HEK293 (cell line): ENCODE results near the gene B4GALT7.

ENCODE experiments used
- CTCF ChIA-PET: fragments of 350-600 bp; formaldehyde crosslinking; extraction: SDS; loops from one replicate; lab custom pipeline; 2021; ENCODE audit warnings: antibody characterized with exemption; lab: Yijun Ruan, JAX
- POLR2A ChIA-PET: fragments of 300-600 bp; formaldehyde crosslinking; extraction: SDS; loops from one replicate; lab custom pipeline; 2020; ENCODE audit warnings: antibody characterized with exemption, inconsistent platforms; lab: Yijun Ruan, JAX
- H3K27ac ChIP-seq: fragments of 200-500 bp; sonication (Bioruptor generic); 2 replicates; pipeline ENCODE4 v1.5.1; 2014; ENCODE audit warnings: low read depth, low read length, control low read depth, inconsistent platforms; ENCODE audit errors: extremely low read depth
- H3K36me3 ChIP-seq, 2 experiments: fragments of 200-500 bp in 1 of 2; sonication (Bioruptor generic) in 1 of 2; 1 replicate in 1 of 2; 2 replicates in 1 of 2; pipeline ENCODE4 v1.5.1; 2014 to 2017; ENCODE audit warnings: inconsistent platforms in 2 of 2, low read length in 2 of 2; ENCODE audit not compliant: control insufficient read depth in 2 of 2, insufficient read depth in 1 of 2
- H3K4me1 ChIP-seq: fragments of 200-500 bp; sonication (Bioruptor generic); 2 replicates; pipeline ENCODE4 v1.5.1; 2014; ENCODE audit warnings: mild to moderate bottlenecking, low read length, inconsistent platforms; ENCODE audit not compliant: control insufficient read depth, insufficient read depth
- H3K4me3 ChIP-seq: 2 replicates; pipeline ENCODE4 v1.5.1; 2011; ENCODE audit warnings: low read depth, mild to moderate bottlenecking, control low read depth, low read length, moderate library complexity
- H3K9me3 ChIP-seq: fragments of 200-500 bp; sonication (Bioruptor generic); 2 replicates; pipeline ENCODE4 v1.5.1; 2014; ENCODE audit warnings: low read depth, low read length, inconsistent platforms; ENCODE audit not compliant: control insufficient read depth, insufficient read depth
- HOXA7 ChIP-seq: sonication (generic); formaldehyde crosslinking; IDR thresholded peaks from 2 replicates; pipeline ENCODE4 v1.8.1; 2022; ENCODE audit warnings: missing genetic modification reagents, borderline replicate concordance
- PRDM6 ChIP-seq: fragments of 450-650 bp; formaldehyde crosslinking; IDR thresholded peaks from 2 replicates; pipeline ENCODE4 v1.5.1; 2017; ENCODE audit warnings: missing biosample characterization, missing genetic modification characterization
- SALL2 ChIP-seq: fragments of 450-650 bp; formaldehyde crosslinking; IDR thresholded peaks from 2 replicates; pipeline ENCODE4 v1.5.0; 2017; ENCODE audit warnings: missing biosample characterization, mild to moderate bottlenecking, missing genetic modification characterization, borderline replicate concordance
- SCRT2 ChIP-seq: fragments of 450-650 bp; formaldehyde crosslinking; IDR thresholded peaks from 2 replicates; pipeline ENCODE4 v1.5.1; 2016; ENCODE audit warnings: missing biosample characterization, missing genetic modification characterization
- ZBTB7A ChIP-seq: fragments of 450-650 bp; formaldehyde crosslinking; IDR thresholded peaks from 2 replicates; pipeline ENCODE4 v1.5.1; 2016; ENCODE audit warnings: low read depth, missing biosample characterization, missing genetic modification characterization
- ZNF112 ChIP-seq: fragments of 450-650 bp; formaldehyde crosslinking; IDR thresholded peaks from 2 replicates; pipeline ENCODE4 v1.5.0; 2017; ENCODE audit warnings: missing biosample characterization, missing genetic modification characterization
- ZNF133 ChIP-seq: fragments of 450-650 bp; formaldehyde crosslinking; IDR thresholded peaks from 2 replicates; pipeline ENCODE4 v1.5.1; 2016; ENCODE audit warnings: missing biosample characterization, missing genetic modification characterization
- ZNF157 ChIP-seq: fragments of 450-650 bp; formaldehyde crosslinking; IDR thresholded peaks from 2 replicates; pipeline ENCODE4 v1.5.1; 2016; ENCODE audit warnings: missing biosample characterization, missing genetic modification characterization
- ZNF18 ChIP-seq: fragments of 450-650 bp; formaldehyde crosslinking; IDR thresholded peaks from 2 replicates; pipeline ENCODE4 v1.5.1; 2016; ENCODE audit warnings: missing biosample characterization, missing genetic modification characterization
- ZNF248 ChIP-seq: fragments of 450-650 bp; formaldehyde crosslinking; IDR thresholded peaks from 2 replicates; pipeline ENCODE4 v1.5.1; 2017; ENCODE audit warnings: missing biosample characterization, missing genetic modification characterization
- ZNF416 ChIP-seq: fragments of 450-650 bp; formaldehyde crosslinking; IDR thresholded peaks from 2 replicates; pipeline ENCODE4 v1.5.1; 2016; ENCODE audit warnings: missing biosample characterization, missing genetic modification characterization
- ZNF530 ChIP-seq: fragments of 450-650 bp; formaldehyde crosslinking; IDR thresholded peaks from 2 replicates; pipeline ENCODE4 v1.5.1; 2016; ENCODE audit warnings: low read depth, missing biosample characterization, missing genetic modification characterization
- ZNF549 ChIP-seq: fragments of 450-650 bp; IDR thresholded peaks from 2 replicates; pipeline ENCODE4 v1.5.1; 2018; ENCODE audit warnings: missing biosample characterization, missing genetic modification characterization, mild to moderate bottlenecking, inconsistent platforms, moderate library complexity
- ZNF571 ChIP-seq: fragments of 450-650 bp; formaldehyde crosslinking; IDR thresholded peaks from 2 replicates; pipeline ENCODE4 v1.5.0; 2017; ENCODE audit warnings: missing biosample characterization, missing genetic modification characterization
- ZNF600 ChIP-seq: fragments of 450-650 bp; formaldehyde crosslinking; IDR thresholded peaks from 2 replicates; pipeline ENCODE4 v1.5.1; 2016; ENCODE audit warnings: missing biosample characterization, missing genetic modification characterization
- ZNF626 ChIP-seq: fragments of 450-650 bp; sonication (Bioruptor Pico); formaldehyde crosslinking; IDR thresholded peaks from 2 replicates; pipeline ENCODE4 v1.5.1; 2018; ENCODE audit warnings: missing biosample characterization, missing genetic modification characterization, inconsistent platforms
- ZNF639 ChIP-seq: fragments of 450-650 bp; formaldehyde crosslinking; IDR thresholded peaks from 2 replicates; pipeline ENCODE4 v1.5.1; 2016; ENCODE audit warnings: missing biosample characterization, missing genetic modification characterization
- ZNF670 ChIP-seq: fragments of 450-650 bp; formaldehyde crosslinking; IDR thresholded peaks from 2 replicates; pipeline ENCODE4 v1.5.1; 2016; ENCODE audit warnings: missing biosample characterization, missing genetic modification characterization, low read depth
- ZNF791 ChIP-seq: fragments of 450-650 bp; formaldehyde crosslinking; IDR thresholded peaks from 2 replicates; pipeline ENCODE4 v1.5.1; 2016; ENCODE audit warnings: missing biosample characterization, missing genetic modification characterization
- ZNF830 ChIP-seq: fragments of 450-650 bp; IDR thresholded peaks from 2 replicates; pipeline ENCODE4 v1.5.0; 2018; ENCODE audit warnings: missing biosample characterization, missing genetic modification characterization, low read depth, mild to moderate bottlenecking, moderate library complexity
- ZSCAN18 ChIP-seq: fragments of 450-650 bp; formaldehyde crosslinking; IDR thresholded peaks from 2 replicates; pipeline ENCODE4 v1.5.1; 2016; ENCODE audit warnings: missing biosample characterization, missing genetic modification characterization
- ZSCAN5A ChIP-seq: fragments of 450-650 bp; formaldehyde crosslinking; IDR thresholded peaks from 2 replicates; pipeline ENCODE4 v1.5.1; 2016; ENCODE audit warnings: missing biosample characterization, missing genetic modification characterization

B4GALT7 gene

GRCh38 chr5:177605667-177606066 is 5.7 kb downstream of the B4GALT7 start:
- TF ChIP-seq ZNF530 (tag by site-specific recombination) (no peak), ZBTB7A (tag by site-specific recombination) (no peak), ZNF571 (tag by site-specific recombination) (no peak), ZNF549 (tag by site-specific recombination) (no peak), SALL2 (tag by site-specific recombination) (no peak)
- TF ChIP-seq, all 188 proteins: peak for 0
- CTCF ChIA-PET: no interaction called here
- Histone ChIP-seq H3K36me3 (peaks cover 0 to 20% of the 10 kb centered on the region in 2 experiments; a peak in 2 of 3 replicates), H3K4me3 (no peak overlapping the region), H3K9me3 (no peaks in the 10 kb centered on the region), H3K4me1 (0 out of 2 replicates have a peak, but pooled peaks cover under 1% of the 10 kb centered on the region), H3K27ac (no peak overlapping the region)
- POLR2A ChIA-PET: no interaction called here

- Histone ChIP-seq H3K4me3 (no peak overlapping the region), H3K27ac (no peak overlapping the region), H3K36me3 (peaks cover 0 to 26% of the 10 kb centered on the region in 2 experiments; a peak in 2 of 3 replicates), H3K4me1 (no peaks in the 10 kb centered on the region), H3K9me3 (no peaks in the 10 kb centered on the region)
- POLR2A ChIA-PET: no interaction called here
- TF ChIP-seq ZNF626 (tag by site-specific recombination): no peak
- no peak for TF ChIP-seq HOXA7
- 0 out of 2 replicates have a peak, but pooled peaks have one; percentile 14 for TF ChIP-seq ZNF600 (tag by site-specific recombination)
- no peak for TF ChIP-seq ZNF112 (tag by site-specific recombination)
- no peak for TF ChIP-seq ZNF791 (tag by site-specific recombination)
- no peak for TF ChIP-seq ZNF830
- TF ChIP-seq ZSCAN18 (tag by site-specific recombination): no peak
- no peak for TF ChIP-seq ZNF248 (tag by site-specific recombination)
- TF ChIP-seq PRDM6: no peak
- no peak for TF ChIP-seq ZNF157 (tag by site-specific recombination)
- 0 out of 2 replicates have a peak, but pooled peaks have one; percentile 33 for TF ChIP-seq SCRT2 (tag by site-specific recombination)
- CTCF ChIA-PET: interaction anchor here (0.7 to 1.8 kb wide), 6 partner anchors 8 to 542 kb away, joined by 3 to 7 read pairs (median 4); no protein-coding TSS in a partner anchor
Measured at GRCh38 chr5:177606071-177607051, 6.4 kb downstream of the B4GALT7 start.

GRCh38 chr5:177607115-177607451 is 7.2 kb downstream of the B4GALT7 start:
- Histone ChIP-seq H3K4me1 (no peaks in the 10 kb centered on the region), H3K9me3 (no peaks in the 10 kb centered on the region), H3K27ac (no peak overlapping the region), H3K36me3 (peaks cover 0 to 31% of the 10 kb centered on the region in 2 experiments; a peak in 2 of 3 replicates), H3K4me3 (no peak overlapping the region)
- ChIA-PET CTCF (interaction anchor here (0.6 to 1.8 kb wide), 11 partner anchors 9 to 542 kb away, joined by 3 to 7 read pairs (median 4); no protein-coding TSS in a partner anchor), POLR2A (interaction anchor here (0.7 to 1.2 kb wide), 3 partner anchors 14 to 110 kb away, joined by 3 to 5 read pairs (median 4); partner anchors contain the start of genes DDX41 and PDLIM7)
- no peak for TF ChIP-seq ZNF133 (tag by site-specific recombination)
- TF ChIP-seq ZNF639: no peak
- no peak for TF ChIP-seq ZNF18 (tag by site-specific recombination)
- no peak for TF ChIP-seq ZNF670 (tag by site-specific recombination)
- no peak for TF ChIP-seq ZSCAN5A (tag by site-specific recombination)
- TF ChIP-seq ZNF416 (tag by site-specific recombination): no peak
